IMR-90 (cell line): Measurements from ENCODE around the gene CLDN6. TPM values are rescaled to one million over a fixed set of nuclear protein-coding genes. Genes with fewer than 3 reads are reported as not detected.

Experiments used
- ATAC-seq: fragments of 200-7000 bp; cut with Tn5 transposase; 2 replicates; pipeline ENCODE4 v1.9.1; 2020; ENCODE audit warnings: low read depth, mild to moderate bottlenecking, moderate library complexity
- BruUV-seq: library from RNA; stranded (reverse); fragments of 400-500 nt; replicated peaks from 2 replicates; lab custom pipeline; 2021; lab: Mats Ljungman, UMichigan
- CTCF ChIA-PET: fragments of 300-600 bp; formaldehyde crosslinking; extraction: SDS; loops from one replicate; lab custom pipeline; 2021; ENCODE audit warnings: antibody characterized with exemption; lab: Yijun Ruan, JAX
- POLR2A ChIA-PET: fragments of 300-600 bp; sonication (Branson Sonifier 250); formaldehyde crosslinking; loops from one replicate; lab custom pipeline; 2022; ENCODE audit warnings: antibody characterized with exemption; ENCODE audit not compliant: unreplicated experiment; lab: Charles Lee
- DNase-seq: peaks from one replicate; pipeline ENCODE4 v3.0.0; 2013
- H2AFZ ChIP-seq: replicated peaks from 2 replicates; pipeline ENCODE3; 2013; ENCODE audit warnings: low read length, mild to moderate bottlenecking; ENCODE audit not compliant: poor library complexity
- H2AK5ac ChIP-seq: 2 replicates; pipeline ENCODE4 v1.6.1; 2013; ENCODE audit warnings: low read depth, low read length, inconsistent platforms
- H2AK9ac ChIP-seq: replicated peaks from 2 replicates; pipeline ENCODE3; 2013; ENCODE audit warnings: mild to moderate bottlenecking, low read depth, low read length, moderate library complexity; ENCODE audit not compliant: poor library complexity
- H2BK120ac ChIP-seq: 2 replicates; pipeline ENCODE4 v1.6.1; 2013; ENCODE audit warnings: low read depth, low read length, inconsistent platforms
- H2BK15ac ChIP-seq: 3 replicates; pipeline ENCODE4 v1.6.1; 2013; ENCODE audit warnings: low read depth, low read length, inconsistent platforms
- H2BK20ac ChIP-seq: 2 replicates; pipeline ENCODE4 v1.6.1; 2013; ENCODE audit warnings: low read depth, mild to moderate bottlenecking, inconsistent platforms, low read length, moderate library complexity
- H2BK5ac ChIP-seq: 2 replicates; pipeline ENCODE4 v1.6.1; 2013; ENCODE audit warnings: mild to moderate bottlenecking, low read depth, low read length, inconsistent platforms; ENCODE audit not compliant: poor library complexity, severe bottlenecking
- H3K14ac ChIP-seq: replicated peaks from 2 replicates; pipeline ENCODE4 v1.6.1; 2013; ENCODE audit warnings: low read depth, low read length, inconsistent platforms
- H3K18ac ChIP-seq: 2 replicates; pipeline ENCODE4 v1.6.1; 2013; ENCODE audit warnings: low read depth, low read length, control low read depth
- H3K23ac ChIP-seq: 2 replicates; pipeline ENCODE4 v1.6.1; 2013; ENCODE audit warnings: low read depth, low read length, inconsistent platforms
- H3K27ac ChIP-seq: 2 replicates; pipeline ENCODE4 v1.5.1; 2013; ENCODE audit warnings: mild to moderate bottlenecking, control low read depth, low read length; ENCODE audit not compliant: insufficient read depth
- H3K27me3 ChIP-seq: 2 replicates; pipeline ENCODE4 v1.6.1; 2013; ENCODE audit warnings: low read length; ENCODE audit not compliant: control insufficient read depth, insufficient read depth
- H3K36me3 ChIP-seq: 2 replicates; pipeline ENCODE4 v1.6.1; 2013; ENCODE audit warnings: low read length, mixed read lengths; ENCODE audit not compliant: control insufficient read depth, insufficient read depth
- H3K4ac ChIP-seq: 2 replicates; pipeline ENCODE4 v1.6.1; 2013; ENCODE audit warnings: low read depth, low read length, inconsistent platforms
- H3K4me1 ChIP-seq: 2 replicates; pipeline ENCODE4 v1.6.1; 2013; ENCODE audit warnings: low read length, mixed read lengths; ENCODE audit not compliant: control insufficient read depth, insufficient read depth
- H3K4me2 ChIP-seq: 2 replicates; pipeline ENCODE4 v1.6.1; 2013; ENCODE audit warnings: low read depth, mild to moderate bottlenecking, control low read depth, low read length, moderate library complexity
- H3K4me3 ChIP-seq: 2 replicates; pipeline ENCODE4 v1.5.1; 2013; ENCODE audit warnings: low read depth, mild to moderate bottlenecking, control low read depth, low read length, moderate library complexity; ENCODE audit not compliant: insufficient read depth
- H3K56ac ChIP-seq: 2 replicates; pipeline ENCODE4 v1.6.1; 2013; ENCODE audit warnings: low read length, inconsistent platforms; ENCODE audit not compliant: insufficient read depth; ENCODE audit errors: extremely low read depth
- H3K79me1 ChIP-seq, 2 experiments: 2 replicates each; pipeline ENCODE4 v1.6.1; 2013; ENCODE audit warnings: low read length in 2 of 2, inconsistent platforms in 1 of 2, low read depth in 1 of 2
- H3K9ac ChIP-seq: 2 replicates; pipeline ENCODE4 v1.6.1; 2013; ENCODE audit warnings: low read depth, low read length, control low read depth
- H3K9me1 ChIP-seq: 2 replicates; pipeline ENCODE4 v1.6.1; 2013; ENCODE audit warnings: low read length, inconsistent platforms; ENCODE audit not compliant: insufficient read depth
- H3K9me3 ChIP-seq: 2 replicates; pipeline ENCODE4 v1.6.1; 2013; ENCODE audit warnings: low read length; ENCODE audit not compliant: control insufficient read depth, insufficient read depth
- H4K20me1 ChIP-seq: 2 replicates; pipeline ENCODE4 v1.6.1; 2013; ENCODE audit warnings: low read length, inconsistent platforms; ENCODE audit not compliant: insufficient read depth
- H4K5ac ChIP-seq: 2 replicates; pipeline ENCODE4 v1.6.1; 2013; ENCODE audit warnings: mild to moderate bottlenecking, low read depth, low read length, control low read depth
- H4K8ac ChIP-seq, 2 experiments: 2 replicates each; pipeline ENCODE4 v1.6.1; 2013; ENCODE audit warnings: low read depth in 2 of 2, low read length in 2 of 2, control low read depth in 1 of 2, inconsistent platforms in 1 of 2
- H4K91ac ChIP-seq: 2 replicates; pipeline ENCODE4 v1.6.1; 2013; ENCODE audit warnings: low read depth, low read length, inconsistent platforms; ENCODE audit not compliant: insufficient read depth
- RCOR1 ChIP-seq: IDR thresholded peaks from 2 replicates; pipeline ENCODE4 v1.6.1; 2012; ENCODE audit warnings: mild to moderate bottlenecking, low read length, improper control_type of control experiment; ENCODE audit not compliant: insufficient replicate concordance
- WGBS, 2 experiments: methylation state at CpG; one replicate each; pipeline versions ENCODE4 v1.1.5 to v1.1.7; 2013; ENCODE audit warnings: missing lambda C conversion rate in 2 of 2; ENCODE audit not compliant: insufficient read length in 1 of 2; ENCODE audit errors: extremely low coverage in 2 of 2; 5-methylcytosine and 5-hydroxymethylcytosine counted together
- dilution Hi-C: fragments of 300-500 bp; cut with HindIII; formaldehyde crosslinking; loops from one replicate; pipeline ENCODE4 v1.14.3; 2018; ENCODE audit warnings: low sequenced_read_pairs; ENCODE audit not compliant: unreplicated experiment
- in situ Hi-C: fragments of 300-500 bp; cut with MboI; formaldehyde crosslinking; loops from 3 replicates; pipeline ENCODE4 v1.14.3; 2019; ENCODE audit warnings: low sequenced_read_pairs, inconsistent platforms, mixed read lengths
- intact Hi-C: fragments of 100-400 bp; cut with micrococcal nuclease; formaldehyde crosslinking; loops from 2 replicates; pipeline ENCODE4 v1.10.0; 2022
- polyA plus RNA-seq, 3 experiments: library from polyadenylated mRNA; depleted of rRNA; stranded (reverse); fragments of >200 nt; gene quantifications; 2 replicates each; pipeline ENCODE4 v1.2.3, GENCODE V29; 2012; ENCODE audit warnings: low replicate concordance in 1 of 3
- total RNA-seq: library from RNA; depleted of rRNA; stranded (reverse); fragments of >200 nt; gene quantifications from 2 replicates; pipeline ENCODE4 v1.2.3, GENCODE V29; 2012

CLDN6 gene
- total and polyA plus RNA-seq, 2 of the 4 experiments (the other 2 are of a cell fraction) = 0.14 TPM; not detected in 1

DNA sequence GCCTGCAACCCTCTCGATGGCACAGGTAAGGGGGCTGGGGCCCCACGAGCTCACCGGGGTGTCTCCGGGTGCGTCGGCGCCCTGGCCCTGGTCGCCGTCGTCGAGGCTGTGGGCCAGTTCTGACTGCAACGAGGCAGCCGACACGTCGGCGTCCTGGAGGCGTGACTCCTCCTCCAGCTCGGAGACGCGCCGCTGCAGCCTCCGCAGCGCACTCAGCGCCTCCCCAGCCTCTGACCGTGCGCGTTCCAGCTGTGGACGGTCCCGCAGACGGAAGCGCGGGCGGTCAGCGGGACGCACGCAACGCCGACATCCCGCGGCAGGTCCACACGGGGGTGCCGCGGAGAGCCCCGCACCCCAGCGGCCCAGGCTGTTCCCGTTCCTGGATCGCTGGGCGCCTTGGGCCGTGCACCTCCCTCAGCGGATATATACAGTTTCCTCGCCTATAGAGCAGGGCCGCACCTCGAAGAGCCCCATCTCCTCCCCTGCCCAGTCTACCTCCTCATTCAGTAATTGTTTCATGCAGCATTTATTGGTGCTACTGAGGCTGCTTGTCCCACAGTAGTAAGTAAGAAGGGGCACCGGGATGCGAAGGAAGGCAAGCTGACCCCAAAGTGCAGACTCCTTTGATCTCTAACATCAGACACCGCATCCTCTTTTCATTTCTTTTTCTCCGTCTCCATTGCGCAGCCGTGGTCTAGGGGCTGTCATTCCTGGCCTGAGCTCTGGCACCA, 11.7 kb upstream of the CLDN6 start:
- peaks cover 11% of the 10 kb centered on the region; the same call in 1 of the 2 replicates for H3K36me3 ChIP-seq
- H2AFZ ChIP-seq = peak overlapping the region; percentile 81
- H3K4ac ChIP-seq = peak overlapping the region; percentile 57; the same call in 1 of the 2 replicates
- WGBS, 2 experiments = 15% methylated on average over 48 of the region's 59 CpGs; no CpG with 5 or more reads in 1 of the 2 experiments
- ChIA-PET CTCF (interaction anchor here (0.7 to 1.5 kb wide), 3 partner anchors 16 to 99 kb away, joined by 3 to 4 read pairs (median 3); no protein-coding TSS in a partner anchor), POLR2A (no interaction called here)
- TF ChIP-seq RCOR1 = no peak
- dilution Hi-C loops (no loop called here), in situ Hi-C loops (no loop called here), intact Hi-C loops (no loop called here)
- H4K91ac ChIP-seq = no peak overlapping the region; the same call in 1 of the 2 replicates
- no peak overlapping the region; a peak in 1 of 4 replicates for H4K8ac ChIP-seq
- no peak overlapping the region for H3K9ac ChIP-seq
- no TSS peak for BruUV-seq
- peak overlapping the region; percentile 79 for H2AK9ac ChIP-seq
- no peak overlapping the region for H3K14ac ChIP-seq
- H2BK20ac ChIP-seq = no peak overlapping the region
- no peaks in the 10 kb centered on the region for H3K9me3 ChIP-seq
- DNase-seq (peak; percentile 31), ATAC-seq (peak; percentile 33)
- peaks cover 34% of the 10 kb centered on the region for H3K27me3 ChIP-seq
- H3K4me2 ChIP-seq = no peak overlapping the region
- H3K56ac ChIP-seq = no peak overlapping the region
- H2AK5ac ChIP-seq = no peak overlapping the region
- H3K9me1 ChIP-seq = no peaks in the 10 kb centered on the region
- no peak overlapping the region for H3K27ac ChIP-seq
- H3K4me1 ChIP-seq = no peaks in the 10 kb centered on the region
- H3K79me1 ChIP-seq = no peaks in the 10 kb centered on the region
- H4K5ac ChIP-seq = no peak overlapping the region
- H2BK15ac ChIP-seq = no peak overlapping the region; the same call in 2 of the 3 replicates
- H3K23ac ChIP-seq = no peak overlapping the region
- peaks cover 7% of the 10 kb centered on the region; the same call in 1 of the 2 replicates for H4K20me1 ChIP-seq
- no peak overlapping the region for H2BK120ac ChIP-seq
- H2BK5ac ChIP-seq = no peak overlapping the region
- H3K18ac ChIP-seq = no peak overlapping the region
- no peak overlapping the region for H3K4me3 ChIP-seq
